Prostate gland (tissue), 2 donors: Measurements from ENCODE around the gene HPS4.

Experiments used
- POLR2A ChIP-seq: fragments of 450-650 bp; IDR thresholded peaks from one replicate; pipeline ENCODE4 v1.6.1; 2016; ENCODE audit warnings: antibody characterized with exemption, mild to moderate bottlenecking
- TF ChIP-seq, protein P1 (sequence below), 4 experiments: fragments of 200-600 bp in 2 of 4; fragments of 450-650 bp in 2 of 4; sonication (generic) in 2 of 4; IDR thresholded peaks; 1 replicate in 3 of 4; 2 replicates in 1 of 4; pipeline ENCODE4 v1.5.1; 2016 to 2019; ENCODE audit warnings: antibody characterized with exemption in 4 of 4, mild to moderate bottlenecking in 2 of 4, moderate library complexity in 2 of 4

GRCh38 chr22:26445577-26446275 is 37.9 kb downstream of the HPS4 start:
- TF ChIP-seq, protein P1, sequence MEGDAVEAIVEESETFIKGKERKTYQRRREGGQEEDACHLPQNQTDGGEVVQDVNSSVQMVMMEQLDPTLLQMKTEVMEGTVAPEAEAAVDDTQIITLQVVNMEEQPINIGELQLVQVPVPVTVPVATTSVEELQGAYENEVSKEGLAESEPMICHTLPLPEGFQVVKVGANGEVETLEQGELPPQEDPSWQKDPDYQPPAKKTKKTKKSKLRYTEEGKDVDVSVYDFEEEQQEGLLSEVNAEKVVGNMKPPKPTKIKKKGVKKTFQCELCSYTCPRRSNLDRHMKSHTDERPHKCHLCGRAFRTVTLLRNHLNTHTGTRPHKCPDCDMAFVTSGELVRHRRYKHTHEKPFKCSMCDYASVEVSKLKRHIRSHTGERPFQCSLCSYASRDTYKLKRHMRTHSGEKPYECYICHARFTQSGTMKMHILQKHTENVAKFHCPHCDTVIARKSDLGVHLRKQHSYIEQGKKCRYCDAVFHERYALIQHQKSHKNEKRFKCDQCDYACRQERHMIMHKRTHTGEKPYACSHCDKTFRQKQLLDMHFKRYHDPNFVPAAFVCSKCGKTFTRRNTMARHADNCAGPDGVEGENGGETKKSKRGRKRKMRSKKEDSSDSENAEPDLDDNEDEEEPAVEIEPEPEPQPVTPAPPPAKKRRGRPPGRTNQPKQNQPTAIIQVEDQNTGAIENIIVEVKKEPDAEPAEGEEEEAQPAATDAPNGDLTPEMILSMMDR (IDR thresholded peaks at IDR 0.05): no peak
- no peak for TF ChIP-seq POLR2A
